Effector memory CD8-positive, alpha-beta T cell (primary cell): Measurements from ENCODE around the gene DTX2.
"Not testable (repeated sequence)": the region's sequence is repeated elsewhere in the genome, so short reads cannot be mapped to it uniquely, and the experiment has no call there.

Source experiments
- ATAC-seq: fragments of 150-1000 bp; cut with Tn5 transposase; replicated peaks from 2 replicates; pipeline ENCODE4 v1.10.0; 2021; ENCODE audit warnings: mild to moderate bottlenecking, moderate library complexity
- DNase-seq, 3 experiments: peaks; one replicate each; pipeline ENCODE4 v3.0.0; 2021
- H3K27ac Mint-ChIP-seq, 2 donors: one replicate each; pipeline ENCODE4 v1.8.0; 2022; ENCODE audit warnings: mild to moderate bottlenecking in 2 of 2, mixed read lengths in 2 of 2, moderate library complexity in 2 of 2
- H3K27me3 Mint-ChIP-seq, 2 donors: one replicate each; pipeline ENCODE4 v1.8.0; 2022; ENCODE audit warnings: mixed read lengths in 2 of 2
- H3K36me3 Mint-ChIP-seq: one replicate; pipeline ENCODE4 v1.8.0; 2022; ENCODE audit warnings: mild to moderate bottlenecking, moderate library complexity, mixed read lengths; ENCODE audit not compliant: insufficient read depth
- H3K4me1 Mint-ChIP-seq, 2 donors: one replicate each; pipeline ENCODE4 v1.8.0; 2022; ENCODE audit warnings: low read depth in 2 of 2, mixed read lengths in 2 of 2
- H3K4me3 Mint-ChIP-seq, 2 donors: one replicate each; pipeline ENCODE4 v1.8.0; 2022; ENCODE audit warnings: mild to moderate bottlenecking in 2 of 2, mixed read lengths in 2 of 2, moderate library complexity in 2 of 2
- H3K9me3 Mint-ChIP-seq, 2 donors: one replicate each; pipeline ENCODE4 v1.8.0; 2022; ENCODE audit warnings: mixed read lengths in 2 of 2

Gene DTX2

DNA sequence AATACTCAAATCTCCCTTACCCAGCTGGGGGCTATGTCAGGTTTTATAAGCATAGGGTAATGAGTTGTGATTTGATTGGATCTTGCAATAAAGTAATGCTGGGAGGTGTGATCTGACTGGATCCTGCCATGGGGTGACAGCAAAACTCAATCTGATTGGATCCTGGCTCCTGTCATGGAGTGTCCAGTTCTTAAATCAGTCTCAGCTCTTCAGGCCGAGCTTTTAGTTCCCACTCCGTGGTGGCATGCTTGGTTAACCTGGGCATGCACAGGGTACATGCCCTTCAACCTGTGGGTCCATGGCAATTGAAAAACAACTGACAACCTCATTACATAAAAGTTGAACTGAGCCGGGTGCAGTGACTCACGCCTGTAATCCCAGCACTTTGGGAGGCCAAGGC lies 64.7 kb downstream of the DTX2 start:
- ATAC-seq, H3K4me3 Mint-ChIP-seq, DNase-seq, H3K9me3 Mint-ChIP-seq, H3K36me3 Mint-ChIP-seq, H3K4me1 Mint-ChIP-seq, H3K27me3 Mint-ChIP-seq, H3K27ac Mint-ChIP-seq: not testable (repeated sequence)

DNA sequence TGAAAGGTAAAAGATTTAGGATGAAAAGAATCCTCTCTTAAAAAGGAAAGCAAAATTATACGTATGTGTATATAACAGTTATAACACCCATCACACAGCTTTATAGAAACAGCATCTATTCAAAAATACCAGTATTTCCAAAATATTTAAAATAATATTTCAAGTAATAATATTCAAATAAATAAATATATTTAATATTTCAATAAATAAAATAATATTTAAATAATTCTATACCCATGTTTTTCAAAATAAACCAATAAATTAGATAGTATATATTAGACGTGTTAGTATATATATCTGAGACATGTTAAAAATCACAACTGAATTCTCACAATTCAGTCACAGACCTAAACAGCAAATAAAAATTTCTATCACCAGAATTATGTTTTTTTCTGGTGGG lies 70.1 kb downstream of the DTX2 start:
- not testable (repeated sequence) for H3K4me1 Mint-ChIP-seq, ATAC-seq, H3K27ac Mint-ChIP-seq, DNase-seq, H3K9me3 Mint-ChIP-seq, H3K27me3 Mint-ChIP-seq, H3K4me3 Mint-ChIP-seq, H3K36me3 Mint-ChIP-seq

- DNase-seq, H3K36me3 Mint-ChIP-seq, ATAC-seq, H3K4me3 Mint-ChIP-seq, H3K4me1 Mint-ChIP-seq, H3K27ac Mint-ChIP-seq, H3K9me3 Mint-ChIP-seq, H3K27me3 Mint-ChIP-seq: not testable (repeated sequence)
Observed at GRCh38 chr7:76543197-76543596, 81.7 kb downstream of the DTX2 start, which contains the start of gene SPDYE16. Gene SPDYE16 (minus strand): TSS chr7:76543297. CDS start chr7:76541459, 1,838 bp downstream.

- Mint-ChIP-seq H3K4me1 (peaks cover 14 to 18% of the 10 kb centered on the region in 2 donors), H3K27ac (peak overlapping the region; percentile 87 to 93), H3K4me3 (peak overlapping the region; percentile 90 to 91)
- DNase-seq (peak; percentile 67 to 70 (median 68)), ATAC-seq (peak; percentile 97)
- not testable (repeated sequence) for H3K9me3 Mint-ChIP-seq, H3K36me3 Mint-ChIP-seq, H3K27me3 Mint-ChIP-seq
Observed at GRCh38 chr7:76549025-76549854, 87.7 kb downstream of the DTX2 start.

DNA sequence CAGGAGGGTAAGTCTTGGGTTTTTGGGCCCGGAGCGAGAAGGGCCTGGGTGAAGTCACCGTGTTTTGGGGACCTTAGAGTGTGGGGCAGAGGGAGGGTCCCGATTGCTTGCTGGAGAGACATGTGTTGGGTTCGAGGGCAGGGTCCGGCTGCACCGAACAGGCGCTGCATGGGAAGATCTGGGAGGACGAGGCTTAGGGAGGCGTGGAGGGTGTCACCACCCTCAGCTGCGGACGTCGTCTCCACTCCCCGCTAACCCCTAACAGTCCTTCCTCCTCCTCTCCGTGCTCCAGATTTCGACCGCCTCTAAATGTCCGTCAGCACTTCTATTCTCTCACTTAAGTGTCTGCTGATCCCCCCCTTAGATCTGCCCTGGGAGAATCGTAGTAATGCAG lies 88.3 kb downstream of the DTX2 start:
- Mint-ChIP-seq H3K4me1 (peaks cover 17 to 19% of the 10 kb centered on the region in 2 donors), H3K4me3 (peak overlapping the region; percentile 90 to 91), H3K27ac (peak overlapping the region; percentile 87 to 93)
- H3K9me3 Mint-ChIP-seq, ATAC-seq, H3K36me3 Mint-ChIP-seq, DNase-seq, H3K27me3 Mint-ChIP-seq: not testable (repeated sequence)

GRCh38 chr7:76551992-76552391 lies 90.5 kb downstream of the DTX2 start:
- H3K27ac Mint-ChIP-seq, H3K4me3 Mint-ChIP-seq, H3K27me3 Mint-ChIP-seq, DNase-seq, ATAC-seq, H3K9me3 Mint-ChIP-seq: not testable (repeated sequence)
- H3K36me3 Mint-ChIP-seq: peaks cover 10% of the 10 kb centered on the region
- peaks cover 22 to 24% of the 10 kb centered on the region in 2 donors for H3K4me1 Mint-ChIP-seq
